Panc1 (cell line): ENCODE measurements around the gene CDH23. TPM values are rescaled to one million over a fixed set of nuclear protein-coding genes. Genes with fewer than 3 reads are reported as not detected.

Experiments
- ATAC-seq: fragments of 200-7000 bp; cut with Tn5 transposase; 2 replicates; pipeline ENCODE4 v1.9.1; 2020; ENCODE audit warnings: mild to moderate bottlenecking, moderate library complexity
- BruUV-seq: library from RNA; stranded (reverse); fragments of 400-500 nt; replicated peaks from 2 replicates; lab custom pipeline; 2021; lab: Mats Ljungman, UMichigan
- CTCF ChIA-PET: fragments of 300-600 bp; sonication (Branson Sonifier 250); formaldehyde crosslinking; loops from one replicate; lab custom pipeline; 2022; ENCODE audit warnings: antibody characterized with exemption; lab: Charles Lee
- POLR2A ChIA-PET: fragments of 300-600 bp; sonication (Branson Sonifier 250); formaldehyde crosslinking; loops from one replicate; lab custom pipeline; 2022; ENCODE audit warnings: antibody characterized with exemption; lab: Charles Lee
- DNase-seq: peaks from one replicate; pipeline ENCODE4 v3.0.0-alpha.2; 2010; ENCODE audit warnings: low read depth, low spot score
- H3K27ac ChIP-seq: 2 replicates; pipeline ENCODE4 v1.5.1; 2011; ENCODE audit warnings: mild to moderate bottlenecking, low read length, inconsistent platforms
- H3K27me3 ChIP-seq: fragments of 200-500 bp; sonication (Bioruptor generic); 2 replicates; pipeline ENCODE4 v1.6.0; 2014; ENCODE audit warnings: low read length, inconsistent platforms; ENCODE audit not compliant: control insufficient read depth, insufficient read depth
- H3K36me3 ChIP-seq: fragments of 200-500 bp; sonication (Bioruptor generic); 2 replicates; pipeline ENCODE4 v1.5.1; 2014; ENCODE audit warnings: inconsistent platforms, mild to moderate bottlenecking, low read length, moderate library complexity; ENCODE audit not compliant: control insufficient read depth, insufficient read depth
- H3K4me1 ChIP-seq: 2 replicates; pipeline ENCODE4 v1.5.1; 2011; ENCODE audit warnings: inconsistent platforms, mild to moderate bottlenecking, low read length, moderate library complexity; ENCODE audit not compliant: control insufficient read depth, insufficient read depth
- H3K4me3 ChIP-seq, 2 experiments: 2 replicates each; pipeline ENCODE4 v1.5.1; 2011 to 2012; ENCODE audit warnings: low read depth in 2 of 2, low read length in 2 of 2, mild to moderate bottlenecking in 2 of 2, inconsistent platforms in 1 of 2, moderate library complexity in 1 of 2
- H3K9me3 ChIP-seq: fragments of 200-500 bp; sonication (Bioruptor generic); 2 replicates; pipeline ENCODE4 v1.5.1; 2014; ENCODE audit warnings: low read depth, mild to moderate bottlenecking, inconsistent platforms, low read length, moderate library complexity; ENCODE audit not compliant: control insufficient read depth, insufficient read depth
- POLR2AphosphoS5 ChIP-seq: IDR thresholded peaks from 2 replicates; pipeline ENCODE4 v1.6.1; 2012; ENCODE audit warnings: mild to moderate bottlenecking, low read depth, low read length, moderate library complexity
- SIN3A ChIP-seq: IDR thresholded peaks from 2 replicates; pipeline ENCODE4 v1.6.1; 2012; ENCODE audit warnings: low read depth, mild to moderate bottlenecking, low read length, moderate library complexity, borderline replicate concordance; ENCODE audit not compliant: insufficient read depth
- TCF7L2 ChIP-seq: IDR thresholded peaks from 2 replicates; pipeline ENCODE4 v1.6.1; 2011; ENCODE audit warnings: mild to moderate bottlenecking, low read depth, low read length, inconsistent platforms
- in situ Hi-C: cut with HindIII; loops from 2 replicates; pipeline ENCODE4 v1.10.0; 2016; ENCODE audit warnings: low sequenced_read_pairs, low pct_unique_long_range_greater_than_20kb
- intact Hi-C: fragments of 100-400 bp; cut with micrococcal nuclease; formaldehyde crosslinking; loops from one replicate; pipeline ENCODE4 v1.10.0; 2022; ENCODE audit not compliant: unreplicated experiment
- total RNA-seq: library from RNA; stranded (reverse); gene quantifications from one replicate; pipeline ENCODE4 v1.2.1, GENCODE V29; 2021; ENCODE audit not compliant: unreplicated experiment
- TF ChIP-seq, protein P1 (sequence below): fragments of 450-650 bp; IDR thresholded peaks from 2 replicates; pipeline ENCODE4 v1.5.1; 2017; ENCODE audit warnings: mild to moderate bottlenecking
- TF ChIP-seq, protein P2 (sequence below), 2 experiments: IDR thresholded peaks; 2 replicates each; pipeline ENCODE4 v1.6.1; 2011 to 2012; ENCODE audit warnings: low read depth in 2 of 2, control low read depth in 1 of 2, low read length in 1 of 2, mild to moderate bottlenecking in 1 of 2, moderate library complexity in 1 of 2; ENCODE audit not compliant: insufficient read depth in 1 of 2

CDH23 gene
- total RNA-seq, 1 experiment from 2014 or later, result 2.7 TPM

DNA sequence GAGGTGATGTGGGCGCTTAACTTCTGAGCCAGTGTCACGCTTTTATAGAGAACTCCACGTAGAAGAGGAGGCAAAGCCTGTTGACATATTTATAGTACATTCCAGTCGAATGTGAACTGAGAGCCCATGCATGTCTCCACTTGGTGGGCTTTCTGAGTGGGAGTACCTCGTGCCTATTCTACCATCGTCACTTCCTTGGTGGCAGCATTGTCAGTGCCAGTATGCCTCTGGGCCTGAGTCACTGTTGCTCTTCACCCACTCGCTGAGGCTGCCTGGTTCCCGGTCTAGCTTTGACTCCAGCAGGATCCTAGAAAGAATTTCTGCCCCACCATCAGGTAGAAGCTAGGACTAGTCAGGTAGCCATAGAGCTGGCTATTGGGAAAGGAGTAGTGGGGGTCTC is 30.0 kb upstream of the CDH23 start:
- no TSS peak for BruUV-seq
- Histone ChIP-seq H3K4me3 (no peak overlapping the region), H3K36me3 (no peaks in the 10 kb centered on the region), H3K27me3 (no peaks in the 10 kb centered on the region), H3K4me1 (no peaks in the 10 kb centered on the region), H3K27ac (no peak overlapping the region), H3K9me3 (no peaks in the 10 kb centered on the region)
- in situ Hi-C loops (no loop called here), intact Hi-C loops (no loop called here)
- no peak for ATAC-seq
- TF ChIP-seq, protein P1, sequence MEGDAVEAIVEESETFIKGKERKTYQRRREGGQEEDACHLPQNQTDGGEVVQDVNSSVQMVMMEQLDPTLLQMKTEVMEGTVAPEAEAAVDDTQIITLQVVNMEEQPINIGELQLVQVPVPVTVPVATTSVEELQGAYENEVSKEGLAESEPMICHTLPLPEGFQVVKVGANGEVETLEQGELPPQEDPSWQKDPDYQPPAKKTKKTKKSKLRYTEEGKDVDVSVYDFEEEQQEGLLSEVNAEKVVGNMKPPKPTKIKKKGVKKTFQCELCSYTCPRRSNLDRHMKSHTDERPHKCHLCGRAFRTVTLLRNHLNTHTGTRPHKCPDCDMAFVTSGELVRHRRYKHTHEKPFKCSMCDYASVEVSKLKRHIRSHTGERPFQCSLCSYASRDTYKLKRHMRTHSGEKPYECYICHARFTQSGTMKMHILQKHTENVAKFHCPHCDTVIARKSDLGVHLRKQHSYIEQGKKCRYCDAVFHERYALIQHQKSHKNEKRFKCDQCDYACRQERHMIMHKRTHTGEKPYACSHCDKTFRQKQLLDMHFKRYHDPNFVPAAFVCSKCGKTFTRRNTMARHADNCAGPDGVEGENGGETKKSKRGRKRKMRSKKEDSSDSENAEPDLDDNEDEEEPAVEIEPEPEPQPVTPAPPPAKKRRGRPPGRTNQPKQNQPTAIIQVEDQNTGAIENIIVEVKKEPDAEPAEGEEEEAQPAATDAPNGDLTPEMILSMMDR, result no peak
- TF ChIP-seq, protein P2, sequence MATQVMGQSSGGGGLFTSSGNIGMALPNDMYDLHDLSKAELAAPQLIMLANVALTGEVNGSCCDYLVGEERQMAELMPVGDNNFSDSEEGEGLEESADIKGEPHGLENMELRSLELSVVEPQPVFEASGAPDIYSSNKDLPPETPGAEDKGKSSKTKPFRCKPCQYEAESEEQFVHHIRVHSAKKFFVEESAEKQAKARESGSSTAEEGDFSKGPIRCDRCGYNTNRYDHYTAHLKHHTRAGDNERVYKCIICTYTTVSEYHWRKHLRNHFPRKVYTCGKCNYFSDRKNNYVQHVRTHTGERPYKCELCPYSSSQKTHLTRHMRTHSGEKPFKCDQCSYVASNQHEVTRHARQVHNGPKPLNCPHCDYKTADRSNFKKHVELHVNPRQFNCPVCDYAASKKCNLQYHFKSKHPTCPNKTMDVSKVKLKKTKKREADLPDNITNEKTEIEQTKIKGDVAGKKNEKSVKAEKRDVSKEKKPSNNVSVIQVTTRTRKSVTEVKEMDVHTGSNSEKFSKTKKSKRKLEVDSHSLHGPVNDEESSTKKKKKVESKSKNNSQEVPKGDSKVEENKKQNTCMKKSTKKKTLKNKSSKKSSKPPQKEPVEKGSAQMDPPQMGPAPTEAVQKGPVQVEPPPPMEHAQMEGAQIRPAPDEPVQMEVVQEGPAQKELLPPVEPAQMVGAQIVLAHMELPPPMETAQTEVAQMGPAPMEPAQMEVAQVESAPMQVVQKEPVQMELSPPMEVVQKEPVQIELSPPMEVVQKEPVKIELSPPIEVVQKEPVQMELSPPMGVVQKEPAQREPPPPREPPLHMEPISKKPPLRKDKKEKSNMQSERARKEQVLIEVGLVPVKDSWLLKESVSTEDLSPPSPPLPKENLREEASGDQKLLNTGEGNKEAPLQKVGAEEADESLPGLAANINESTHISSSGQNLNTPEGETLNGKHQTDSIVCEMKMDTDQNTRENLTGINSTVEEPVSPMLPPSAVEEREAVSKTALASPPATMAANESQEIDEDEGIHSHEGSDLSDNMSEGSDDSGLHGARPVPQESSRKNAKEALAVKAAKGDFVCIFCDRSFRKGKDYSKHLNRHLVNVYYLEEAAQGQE (IDR thresholded peaks at IDR 0.05; ENCODE audit: insufficient read depth in 1 of 2, low read depth in 2 of 2, low read length in 1 of 2), result no peak
- TF ChIP-seq POLR2AphosphoS5 (no peak), TCF7L2 (no peak), SIN3A (no peak)
- ChIA-PET POLR2A (no interaction called here), CTCF (no interaction called here)
- DNase-seq, result no peak

DNA sequence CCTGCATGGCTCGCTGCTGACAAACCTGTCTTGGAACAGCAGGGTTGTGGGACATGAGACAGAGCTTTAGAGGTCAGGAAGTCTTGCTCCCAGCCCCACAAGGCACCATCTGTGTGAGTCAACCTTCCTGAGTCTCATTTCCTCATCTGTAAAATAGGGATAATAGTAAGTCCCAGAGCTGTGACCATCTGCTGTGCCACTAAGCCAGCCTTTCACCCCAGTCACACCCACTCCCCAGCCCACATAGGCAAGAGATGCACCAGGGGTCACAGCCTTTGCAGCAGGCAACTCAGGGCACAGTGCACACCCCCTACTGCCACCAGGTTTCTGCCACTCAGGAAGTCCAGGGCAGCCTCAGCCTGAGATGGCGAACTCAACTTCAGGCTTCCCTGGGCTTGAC is 29.4 kb upstream of the CDH23 start:
- CTCF ChIA-PET, result no interaction called here
- POLR2A ChIA-PET, result no interaction called here
- Histone ChIP-seq H3K27me3 (no peaks in the 10 kb centered on the region), H3K27ac (no peak overlapping the region), H3K36me3 (no peaks in the 10 kb centered on the region), H3K4me1 (no peaks in the 10 kb centered on the region), H3K9me3 (no peaks in the 10 kb centered on the region), H3K4me3 (no peak overlapping the region)
- TF ChIP-seq TCF7L2 (no peak), SIN3A (no peak)
- no TSS peak for BruUV-seq
- in situ Hi-C loops, result no loop called here
- intact Hi-C loops, result no loop called here
- ATAC-seq (no peak), DNase-seq (no peak)

DNA sequence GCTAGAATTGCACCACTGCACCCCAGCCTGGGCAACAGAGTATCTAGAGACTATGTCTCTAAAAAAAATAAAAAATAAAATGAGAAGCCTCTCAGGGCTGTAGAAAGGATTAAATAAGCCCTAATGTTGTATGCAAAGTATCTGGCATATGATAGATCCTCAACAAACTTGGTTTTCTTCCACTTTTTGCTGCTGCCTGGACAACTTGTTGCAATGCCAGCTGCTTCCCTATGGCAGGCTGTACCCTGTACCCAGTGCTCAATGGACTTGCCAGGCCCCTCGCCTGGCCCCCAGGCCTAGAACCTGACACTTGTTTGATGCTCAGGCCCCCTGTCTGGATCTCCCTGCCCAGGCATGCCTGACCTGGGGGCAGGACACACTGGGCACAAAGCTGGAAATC is 28.5 kb upstream of the CDH23 start:
- H3K27ac ChIP-seq, result no peak overlapping the region
- ChIA-PET CTCF (no interaction called here), POLR2A (no interaction called here)
- H3K27me3 ChIP-seq, result no peaks in the 10 kb centered on the region
- H3K36me3 ChIP-seq, result no peaks in the 10 kb centered on the region
- no peaks in the 10 kb centered on the region for H3K9me3 ChIP-seq
- H3K4me1 ChIP-seq, result no peaks in the 10 kb centered on the region
- TF ChIP-seq, protein P2 (IDR thresholded peaks at IDR 0.05; ENCODE audit: insufficient read depth in 1 of 2, low read depth in 2 of 2, low read length in 1 of 2), result no peak
- TF ChIP-seq, protein P1, result no peak
- TF ChIP-seq POLR2AphosphoS5 (no peak), TCF7L2 (no peak), SIN3A (no peak)
- H3K4me3 ChIP-seq, result no peak overlapping the region
- in situ Hi-C loops, result no loop called here
- ATAC-seq (no peak), DNase-seq (no peak)
- no TSS peak for BruUV-seq
- intact Hi-C loops, result no loop called here
